HG03520 (cell line): ENCODE measurements around the gene MAP3K5.

Experiments used
- ATAC-seq: cut with Tn5 transposase; IDR thresholded peaks from one replicate; pipeline ENCODE4 v1.9.1; 2021; ENCODE audit warnings: mild to moderate bottlenecking, moderate library complexity; ENCODE audit not compliant: unreplicated experiment

Gene MAP3K5

DNA sequence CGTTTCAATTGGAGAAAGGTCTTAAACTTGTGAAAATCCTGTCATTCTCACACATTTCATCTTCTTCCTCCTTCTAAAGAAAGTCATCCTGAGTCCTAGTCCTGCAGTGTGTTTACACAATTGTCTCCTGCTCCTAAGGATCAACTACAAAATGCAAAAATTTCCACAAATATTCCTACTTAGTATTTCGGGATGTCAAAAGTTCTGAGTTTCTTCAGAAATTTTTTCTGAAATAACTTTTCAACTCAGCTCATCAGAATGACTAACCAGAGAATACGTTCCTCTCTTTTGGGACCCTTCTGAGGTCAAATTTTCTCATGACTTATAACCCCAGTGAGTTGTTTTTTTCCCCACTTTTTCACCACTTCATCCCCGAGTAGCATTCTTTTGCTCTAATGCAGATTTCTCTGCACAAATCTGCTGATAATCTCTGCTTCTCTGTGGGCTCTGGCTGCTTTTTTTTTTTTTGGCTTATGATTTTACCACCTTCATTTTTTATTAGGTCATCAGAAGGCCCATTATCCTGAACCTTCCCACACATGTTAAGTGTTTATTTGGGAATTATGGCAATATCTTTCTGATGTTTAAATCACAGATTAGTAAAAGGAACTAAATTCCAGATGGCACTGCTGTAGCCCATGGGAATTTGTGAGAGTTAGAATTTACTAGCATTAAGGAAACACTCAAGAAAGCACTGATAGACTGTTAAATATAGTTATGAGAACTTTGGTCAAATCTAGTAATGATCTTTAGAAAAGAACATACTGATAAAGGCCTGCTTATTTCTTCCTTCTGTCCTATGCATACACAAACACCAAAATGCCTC, 41.4 kb downstream of the MAP3K5 start:
- ATAC-seq: peak; percentile 18

GRCh38 chr6:136749359-136749997, 42.8 kb downstream of the MAP3K5 start:
- ATAC-seq: no peak

DNA sequence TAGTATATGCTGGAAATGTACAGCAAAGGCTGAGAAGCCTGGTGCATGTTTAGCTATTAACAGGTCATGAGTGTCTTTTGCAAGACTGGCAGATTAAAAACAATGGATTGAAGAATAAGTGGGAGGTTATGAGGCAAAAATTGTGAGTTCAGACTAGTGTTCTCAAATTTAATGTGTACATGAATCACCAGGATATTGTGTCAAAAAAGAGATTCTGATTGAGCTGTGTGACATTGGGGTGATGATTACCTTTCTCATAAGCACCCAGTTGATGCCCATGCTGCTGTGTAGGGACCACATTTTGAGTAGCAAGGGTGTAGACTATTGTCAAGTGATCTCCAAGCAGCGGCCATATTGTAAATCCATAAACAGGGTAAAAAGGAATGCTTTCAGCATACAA, 44.8 kb downstream of the MAP3K5 start:
- no peak for ATAC-seq

- ATAC-seq: no peak
These were observed 47.0 kb downstream of the MAP3K5 start for GRCh38 chr6:136745300-136745699.

DNA sequence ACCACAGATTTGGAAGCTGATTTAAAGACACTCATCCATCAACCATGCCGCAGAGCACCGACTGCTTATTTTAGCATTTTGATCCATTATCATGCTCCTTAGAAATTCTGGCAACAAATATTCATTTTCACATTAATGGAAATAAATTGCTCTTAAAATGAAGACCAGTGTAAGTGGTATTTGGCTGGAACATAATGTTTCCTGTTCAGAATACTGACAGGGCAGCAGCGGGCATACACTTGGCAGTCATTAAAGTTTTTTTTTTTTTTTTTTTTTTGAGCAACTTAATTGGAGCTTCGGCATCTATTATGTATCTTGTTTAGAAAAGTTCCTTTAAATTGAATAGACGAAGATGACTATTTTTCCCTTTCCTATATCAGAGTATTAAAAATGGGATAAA, 47.4 kb downstream of the MAP3K5 start:
- no peak for ATAC-seq

DNA sequence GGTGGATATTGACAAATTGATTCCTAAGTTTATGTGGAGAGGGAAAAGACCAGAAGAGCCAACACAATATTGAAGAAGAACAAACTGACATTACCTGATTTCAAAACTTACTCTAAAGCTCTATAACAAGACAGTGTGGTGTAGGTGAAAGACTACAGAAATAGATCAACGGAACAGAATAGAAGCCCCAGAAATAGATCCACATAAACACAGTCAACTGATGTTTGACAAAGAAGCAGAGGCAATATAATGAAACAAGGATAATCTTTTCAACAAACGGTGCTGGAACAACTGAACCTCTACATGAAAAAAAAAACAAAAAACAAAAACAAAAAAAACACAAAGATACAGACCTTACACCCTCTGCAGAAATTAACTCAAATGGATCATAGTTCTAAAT, 50.2 kb downstream of the MAP3K5 start:
- no peak for ATAC-seq

DNA sequence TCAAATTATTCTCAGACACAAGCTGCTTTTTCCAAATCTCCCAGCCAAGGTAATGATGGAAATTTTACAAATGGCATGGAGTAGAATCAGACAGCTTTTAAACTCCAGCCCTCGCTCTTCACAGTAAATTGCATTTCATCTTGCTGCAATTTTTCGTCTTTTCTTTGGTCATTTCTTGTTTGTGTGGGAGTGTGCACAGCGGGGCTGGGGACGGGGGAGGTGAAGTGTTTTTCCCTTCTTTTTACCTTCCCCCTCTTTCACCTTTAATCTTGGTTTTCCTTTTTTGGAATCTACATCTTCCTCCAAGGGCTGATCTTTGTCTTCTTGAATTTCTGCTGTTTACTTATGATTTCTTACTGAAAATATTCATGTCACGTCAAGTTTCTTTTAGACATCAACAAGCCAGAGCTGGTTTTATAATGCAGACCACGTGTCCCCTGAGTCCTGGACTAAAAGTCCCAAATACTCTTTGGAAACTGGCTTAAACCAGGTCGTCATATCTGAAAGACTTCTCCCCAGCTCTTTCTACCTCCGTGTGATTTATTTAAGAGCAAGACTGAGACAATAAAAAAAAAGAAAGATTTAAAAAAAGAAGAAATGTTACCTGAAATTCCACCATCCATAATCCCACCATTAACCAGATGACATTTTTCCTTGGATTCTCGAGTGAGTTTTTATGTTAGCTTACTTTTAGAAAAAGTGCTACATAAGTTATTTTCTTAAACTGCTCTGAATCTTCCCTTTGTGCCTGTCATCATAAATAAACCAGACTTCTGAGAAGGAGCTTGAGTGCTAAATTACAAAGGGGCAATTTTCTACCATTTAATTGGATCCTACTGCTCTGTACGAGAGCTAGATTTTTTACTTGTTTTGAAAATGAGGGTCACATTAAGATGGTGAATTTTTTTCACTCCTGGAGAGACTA, 52.0 kb downstream of the MAP3K5 start:
- no peak for ATAC-seq

GRCh38 chr6:136739501-136739900, 52.8 kb downstream of the MAP3K5 start:
- no peak for ATAC-seq

- ATAC-seq: no peak
These were observed 53.2 kb downstream of the MAP3K5 start for GRCh38 chr6:136739071-136739470.

DNA sequence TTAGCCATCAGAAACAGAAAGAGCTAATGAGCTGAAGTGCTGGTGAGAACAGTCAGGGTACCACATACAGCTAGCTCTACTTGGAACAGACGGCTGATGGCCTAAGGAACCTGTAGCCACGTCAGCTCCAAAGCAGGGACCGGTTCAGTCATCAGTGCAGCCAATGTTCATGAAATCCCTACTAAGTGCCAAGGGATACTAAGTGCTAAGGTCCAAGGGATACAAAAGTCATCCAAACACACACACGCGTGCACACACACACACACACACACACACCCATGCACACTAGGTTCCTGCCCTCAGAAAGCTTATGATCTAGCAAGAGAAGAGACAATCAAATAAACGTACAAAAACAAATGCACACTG, 53.6 kb downstream of the MAP3K5 start:
- ATAC-seq: no peak

GRCh38 chr6:136737871-136738691, 54.2 kb downstream of the MAP3K5 start:
- no peak for ATAC-seq

GRCh38 chr6:136737374-136737844, 54.9 kb downstream of the MAP3K5 start:
- no peak for ATAC-seq

- ATAC-seq: no peak
These were observed 55.9 kb downstream of the MAP3K5 start for GRCh38 chr6:136736281-136736960.

GRCh38 chr6:136734977-136735376, 57.3 kb downstream of the MAP3K5 start:
- no peak for ATAC-seq

DNA sequence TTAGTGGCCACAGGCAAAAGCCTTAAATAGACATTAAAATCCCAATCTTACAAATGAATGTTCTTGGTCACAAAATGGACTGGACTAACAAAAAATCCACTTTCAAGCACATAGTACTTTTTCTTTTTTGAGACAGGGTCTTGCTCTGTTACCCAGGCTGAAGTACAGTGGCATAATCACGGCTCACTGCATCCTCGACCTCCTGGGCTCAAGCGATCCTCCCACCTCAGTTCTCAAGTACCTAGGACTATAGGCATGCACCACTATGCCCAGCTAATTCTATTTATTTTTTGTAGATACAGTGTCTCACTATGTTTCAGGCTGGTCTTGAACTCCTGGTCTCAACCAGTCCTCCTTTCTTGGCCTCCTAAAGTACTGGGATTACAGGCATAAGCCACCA, 59.4 kb downstream of the MAP3K5 start:
- no peak for ATAC-seq

DNA sequence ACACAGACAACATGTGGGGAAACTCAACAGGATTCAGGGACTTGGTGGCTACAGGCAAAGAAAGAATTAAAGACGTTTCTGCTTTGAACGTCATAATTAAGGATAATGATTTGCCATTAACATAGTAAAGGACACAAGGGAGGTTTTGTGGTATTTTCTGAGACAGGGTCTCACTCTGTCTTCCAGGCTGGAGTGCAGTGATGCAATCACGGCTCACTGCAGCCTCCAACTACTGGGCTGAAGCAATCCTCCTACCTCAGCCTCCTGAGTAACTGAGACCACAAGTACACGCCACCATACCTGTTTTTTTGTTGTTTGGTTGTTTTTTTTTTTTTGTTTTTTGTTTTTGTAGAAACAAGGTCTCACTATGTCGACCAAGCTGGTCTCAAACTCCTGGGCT, 62.4 kb downstream of the MAP3K5 start:
- ATAC-seq: no peak

DNA sequence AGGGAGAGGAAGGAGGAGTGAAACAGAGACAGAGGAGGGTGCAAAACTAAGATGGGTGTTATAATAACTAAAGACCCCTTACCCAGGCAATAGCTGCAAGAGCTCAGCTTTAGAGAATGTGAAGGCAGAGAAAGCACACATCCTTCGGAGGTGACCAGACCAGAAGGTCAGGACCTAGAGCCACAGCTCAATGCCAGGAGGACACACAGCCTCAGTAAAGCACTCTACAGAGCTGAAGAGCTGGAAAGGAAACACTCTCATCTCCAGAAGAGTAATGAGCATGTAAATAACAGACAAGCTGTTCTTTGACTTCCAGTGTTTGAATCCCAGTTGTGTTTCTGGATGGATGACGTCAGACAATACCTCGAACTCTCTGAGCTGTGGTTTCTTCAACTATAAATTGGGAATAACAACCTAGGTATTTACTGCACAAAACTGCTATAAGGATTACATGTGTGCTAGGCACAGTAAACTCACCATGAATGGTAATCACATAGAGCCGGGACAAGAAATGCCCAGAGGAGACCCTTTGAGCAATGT, 63.2 kb downstream of the MAP3K5 start:
- ATAC-seq: no peak

GRCh38 chr6:136728033-136728939, 64.0 kb downstream of the MAP3K5 start:
- no peak for ATAC-seq
